SJCRH30 (cell line): ENCODE results near the gene TET3. TPM values are rescaled to one million over a fixed set of nuclear protein-coding genes. Genes with fewer than 3 reads are reported as not detected.

Experiments used
- DNase-seq, 2 experiments: peaks; one replicate each; pipeline ENCODE4 v3.0.0-alpha.2; 2015 to 2020
- H3K27ac ChIP-seq: fragments of 250-450 bp; sonication (Bioruptor Pico); 2 replicates; pipeline ENCODE4 v1.5.1; 2020; ENCODE audit warnings: mild to moderate bottlenecking, moderate library complexity
- H3K27me3 ChIP-seq: fragments of 250-450 bp; sonication (Bioruptor Pico); 2 replicates; pipeline ENCODE4 v1.5.1; 2020; ENCODE audit warnings: mild to moderate bottlenecking, moderate library complexity
- H3K36me3 ChIP-seq: fragments of 250-450 bp; sonication (Bioruptor Pico); 2 replicates; pipeline ENCODE4 v1.5.1; 2020; ENCODE audit warnings: mild to moderate bottlenecking, moderate library complexity
- H3K4me1 ChIP-seq: fragments of 250-450 bp; sonication (Bioruptor Pico); 2 replicates; pipeline ENCODE4 v1.5.1; 2020; ENCODE audit warnings: mild to moderate bottlenecking, moderate library complexity
- H3K4me3 ChIP-seq: fragments of 250-450 bp; sonication (Bioruptor Pico); 2 replicates; pipeline ENCODE4 v1.5.1; 2020; ENCODE audit warnings: mild to moderate bottlenecking, moderate library complexity
- H3K9me3 ChIP-seq: fragments of 250-450 bp; sonication (Bioruptor Pico); replicated peaks from 2 replicates; pipeline ENCODE4 v1.5.1; 2020; ENCODE audit warnings: mild to moderate bottlenecking, moderate library complexity
- total RNA-seq: library from RNA; depleted of rRNA; stranded (reverse); fragments of >200 nt; shearing (Covaris generic); gene quantifications from 2 replicates; pipeline ENCODE4 v1.2.3, GENCODE V29; 2014

Gene TET3
- total RNA-seq, 1 experiment from 2014 or later: 16.3 TPM

DNA sequence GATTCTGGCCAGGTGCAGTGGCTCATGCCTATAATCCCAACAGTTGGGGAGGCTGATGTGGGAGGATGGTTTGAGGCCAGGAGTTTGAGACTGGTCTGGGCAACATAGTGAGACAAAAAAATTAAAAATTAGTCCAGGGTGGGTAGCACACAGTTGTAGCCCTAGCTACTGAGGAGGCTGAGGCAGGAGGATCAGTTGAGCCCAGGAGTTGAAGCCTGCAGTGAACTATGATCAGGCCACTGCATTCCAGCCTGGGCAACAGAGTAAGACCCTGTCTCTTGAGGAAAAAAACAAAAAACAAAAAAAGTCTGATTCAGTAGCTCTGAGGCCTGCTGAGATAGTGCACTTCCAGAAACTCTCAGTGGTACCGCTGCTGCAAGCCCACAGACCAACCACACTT lies 7.9 kb upstream of the TET3 start:
- Histone ChIP-seq H3K4me3 (no peak overlapping the region), H3K9me3 (no peaks in the 10 kb centered on the region), H3K27ac (no peak overlapping the region), H3K27me3 (no peaks in the 10 kb centered on the region; the same call in 1 of the 2 replicates), H3K36me3 (no peaks in the 10 kb centered on the region), H3K4me1 (peaks cover 4% of the 10 kb centered on the region)
- DNase-seq: no peak

- H3K27ac ChIP-seq: no peak overlapping the region
- H3K9me3 ChIP-seq: no peaks in the 10 kb centered on the region
- no peaks in the 10 kb centered on the region for H3K4me1 ChIP-seq
- no peak overlapping the region for H3K4me3 ChIP-seq
- no peaks in the 10 kb centered on the region for H3K36me3 ChIP-seq
- no peak for DNase-seq
- H3K27me3 ChIP-seq: no peaks in the 10 kb centered on the region; the same call in 1 of the 2 replicates
These were observed 7.2 kb upstream of the TET3 start for GRCh38 chr2:73977466-73977865.

- H3K9me3 ChIP-seq: no peaks in the 10 kb centered on the region
- no peak for DNase-seq
- no peak overlapping the region for H3K4me3 ChIP-seq
- no peak overlapping the region for H3K27ac ChIP-seq
- no peaks in the 10 kb centered on the region; the same call in 1 of the 2 replicates for H3K27me3 ChIP-seq
- no peaks in the 10 kb centered on the region for H3K4me1 ChIP-seq
- no peaks in the 10 kb centered on the region for H3K36me3 ChIP-seq
These were observed 5.7 kb upstream of the TET3 start for GRCh38 chr2:73979021-73979420.

DNA sequence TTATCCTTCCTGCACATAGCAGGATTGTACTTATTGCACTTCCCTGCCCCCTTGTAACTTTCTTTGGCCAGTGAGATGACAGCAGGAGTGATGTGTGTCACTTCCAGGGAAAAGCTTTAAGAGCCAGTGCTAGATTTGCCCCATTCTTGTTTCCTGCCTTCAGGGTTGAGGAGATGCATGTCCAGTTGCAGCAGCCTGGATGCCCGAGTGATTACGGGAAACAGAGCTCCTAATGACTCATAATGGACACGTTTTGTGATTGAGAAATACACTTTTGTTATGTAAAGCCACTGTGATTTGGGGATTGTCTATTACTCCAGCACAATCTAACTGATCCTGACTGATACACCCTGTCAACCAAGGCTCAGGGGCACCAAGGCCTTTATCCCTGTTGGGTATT lies 5.0 kb upstream of the TET3 start:
- no peak for DNase-seq
- no peaks in the 10 kb centered on the region; the same call in 1 of the 2 replicates for H3K27me3 ChIP-seq
- H3K36me3 ChIP-seq: no peaks in the 10 kb centered on the region
- H3K4me1 ChIP-seq: no peaks in the 10 kb centered on the region
- no peak overlapping the region for H3K4me3 ChIP-seq
- H3K9me3 ChIP-seq: no peaks in the 10 kb centered on the region
- no peak overlapping the region for H3K27ac ChIP-seq

DNA sequence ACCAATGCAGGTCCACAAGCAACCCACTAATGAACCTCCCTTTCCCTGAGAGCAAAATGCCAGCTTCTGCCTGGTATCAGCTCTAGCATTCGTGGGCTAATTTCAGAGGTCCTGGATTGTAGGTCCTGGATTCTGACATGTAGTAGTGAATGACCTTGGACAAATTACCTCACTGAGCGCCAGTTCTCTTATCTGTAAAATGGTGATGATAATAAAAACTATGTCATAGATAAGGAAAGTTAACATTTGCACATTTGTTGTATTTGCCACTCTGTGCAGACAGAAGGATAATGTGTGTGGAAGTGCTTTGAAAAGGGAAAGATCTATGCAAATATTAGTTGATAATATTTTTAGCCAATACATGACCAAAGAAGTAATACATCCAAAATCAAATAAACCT lies 4.1 kb upstream of the TET3 start:
- Histone ChIP-seq H3K36me3 (no peaks in the 10 kb centered on the region), H3K4me3 (no peak overlapping the region), H3K9me3 (no peaks in the 10 kb centered on the region), H3K27ac (no peak overlapping the region), H3K4me1 (no peaks in the 10 kb centered on the region; the same call in 1 of the 2 replicates), H3K27me3 (no peaks in the 10 kb centered on the region; the same call in 1 of the 2 replicates)
- no peak for DNase-seq

DNA sequence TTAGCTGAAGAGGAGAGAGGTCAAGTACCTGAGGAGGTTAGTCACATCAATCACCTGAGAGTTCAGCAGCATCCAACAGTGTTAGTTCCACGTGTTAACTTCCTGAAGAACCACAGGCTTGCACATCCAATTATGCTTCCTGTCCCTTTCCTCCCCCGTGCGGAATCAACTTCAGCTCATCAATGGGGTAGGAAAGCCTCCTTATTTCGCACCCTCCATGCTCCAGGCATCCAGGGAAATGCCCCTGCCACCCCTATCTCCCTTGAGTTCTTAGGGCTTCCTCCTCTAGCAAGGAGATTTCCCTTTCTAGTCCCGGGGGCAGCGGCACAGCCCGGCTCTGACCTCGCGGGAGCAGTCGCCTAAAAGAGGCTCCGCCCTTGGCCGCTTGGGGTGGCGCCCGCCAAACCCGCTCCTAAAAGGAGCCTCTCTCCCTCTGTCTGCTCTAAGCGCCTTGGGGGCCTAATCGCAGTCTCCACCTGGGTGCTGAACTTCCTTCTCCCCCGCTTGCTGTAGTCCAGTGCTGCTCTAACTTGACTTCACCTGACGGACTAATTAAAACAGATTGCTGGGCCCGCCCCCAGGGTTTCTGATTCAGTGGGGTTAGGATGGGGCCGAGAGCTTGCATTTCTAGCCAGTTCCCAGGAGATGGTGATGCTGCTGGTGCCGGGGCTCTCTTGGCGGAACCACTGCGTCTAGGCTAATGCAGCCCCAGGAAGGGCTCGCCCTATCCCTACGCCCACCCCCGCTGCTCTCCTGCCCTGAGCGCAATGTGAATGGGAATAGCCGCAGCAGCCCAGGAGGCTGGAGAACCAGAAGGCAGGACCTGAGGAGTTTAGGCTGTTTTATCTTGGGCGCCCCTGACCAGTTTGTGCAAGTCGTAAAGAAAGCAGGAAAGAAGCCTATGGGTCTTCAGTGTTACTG lies 3.4 kb upstream of the TET3 start:
- Histone ChIP-seq H3K36me3 (peaks cover 6% of the 10 kb centered on the region), H3K9me3 (no peaks in the 10 kb centered on the region), H3K4me3 (no peak overlapping the region), H3K27ac (no peak overlapping the region), H3K27me3 (no peaks in the 10 kb centered on the region; the same call in 1 of the 2 replicates), H3K4me1 (peaks cover 8% of the 10 kb centered on the region)
- no peak for DNase-seq

DNA sequence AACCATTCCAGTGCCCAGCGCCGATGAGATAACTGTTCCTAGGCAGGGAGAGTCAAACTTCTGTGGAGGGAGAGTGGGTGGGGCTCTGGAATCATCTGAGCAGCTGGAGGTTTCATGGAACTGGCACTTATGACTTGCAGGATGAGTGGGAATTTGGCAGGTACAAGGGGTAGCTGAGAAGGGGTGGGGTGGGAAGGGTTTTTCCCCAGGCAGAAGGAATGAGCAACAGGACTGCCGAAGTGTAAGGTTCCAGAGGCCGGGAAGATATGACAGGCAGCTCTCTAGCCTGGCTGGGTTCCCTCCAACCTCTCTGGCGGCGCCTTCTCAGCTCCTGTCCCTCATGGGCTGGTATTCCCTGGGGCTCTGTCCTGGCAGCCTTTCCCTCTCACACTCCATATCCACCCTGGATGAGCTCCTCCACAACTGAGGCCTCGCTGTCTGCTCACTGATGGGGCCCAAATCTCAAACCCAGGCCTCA lies 2.5 kb upstream of the TET3 start:
- peaks cover 14% of the 10 kb centered on the region for H3K36me3 ChIP-seq
- DNase-seq: no peak
- H3K4me3 ChIP-seq: no peak overlapping the region

DNA sequence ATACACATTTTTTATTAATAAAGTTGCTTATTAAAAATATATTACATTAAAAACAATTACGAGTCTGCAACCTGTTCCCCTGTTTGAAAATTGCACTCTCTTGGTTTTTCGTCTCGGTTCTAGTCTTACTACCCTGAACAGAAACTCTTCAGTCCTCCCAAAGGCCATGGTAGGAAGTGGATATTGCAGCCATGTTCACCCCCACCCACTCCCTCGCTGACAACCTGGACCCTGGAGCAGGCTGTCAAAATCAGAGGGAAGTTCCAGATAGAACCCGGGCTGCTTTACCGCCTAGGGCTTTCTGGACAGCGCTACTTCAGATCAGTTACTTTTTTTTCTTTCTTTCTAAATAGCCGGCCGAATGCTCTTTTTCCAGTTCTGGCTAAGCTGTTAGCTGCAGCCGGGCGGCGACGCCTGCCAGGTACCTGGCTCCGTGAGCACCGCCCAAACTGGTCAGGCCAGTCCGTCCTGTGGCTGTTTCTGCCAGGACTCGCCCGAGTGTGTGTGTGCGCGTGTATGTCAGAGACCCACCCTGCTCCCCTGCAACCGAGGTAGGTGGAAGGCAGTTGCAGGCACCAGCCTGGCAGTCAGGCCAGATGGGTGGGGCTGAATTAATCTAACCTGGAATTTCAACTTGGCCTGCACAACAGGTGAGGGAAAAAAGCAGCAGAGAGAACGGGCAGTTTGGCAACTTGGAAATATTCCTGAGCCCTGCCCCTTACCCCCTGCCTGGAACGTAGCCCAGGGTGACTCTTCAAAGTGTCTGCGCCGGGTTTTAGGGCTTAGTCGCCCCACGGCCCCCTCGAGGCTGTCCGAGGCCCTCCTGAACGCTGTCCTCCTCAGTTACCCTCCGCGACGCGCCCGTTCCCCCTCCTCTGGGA lies 1.1 kb upstream of the TET3 start:
- peak; percentile 40 to 49 for DNase-seq
- H3K27ac ChIP-seq: peak overlapping the region; percentile 34; the same call in 1 of the 2 replicates
- H3K4me1 ChIP-seq: peaks cover 18% of the 10 kb centered on the region
- H3K4me3 ChIP-seq: peak overlapping the region; percentile 77
- H3K27me3 ChIP-seq: no peaks in the 10 kb centered on the region; the same call in 1 of the 2 replicates
- H3K9me3 ChIP-seq: no peaks in the 10 kb centered on the region
- H3K36me3 ChIP-seq: peaks cover 17% of the 10 kb centered on the region

More for the DNA sequence above, 2.5 kb upstream of the TET3 start:
- H3K27me3 ChIP-seq: no peaks in the 10 kb centered on the region; the same call in 1 of the 2 replicates
- no peak overlapping the region for H3K27ac ChIP-seq
- no peaks in the 10 kb centered on the region for H3K9me3 ChIP-seq
- H3K4me1 ChIP-seq: peaks cover 12% of the 10 kb centered on the region

DNA sequence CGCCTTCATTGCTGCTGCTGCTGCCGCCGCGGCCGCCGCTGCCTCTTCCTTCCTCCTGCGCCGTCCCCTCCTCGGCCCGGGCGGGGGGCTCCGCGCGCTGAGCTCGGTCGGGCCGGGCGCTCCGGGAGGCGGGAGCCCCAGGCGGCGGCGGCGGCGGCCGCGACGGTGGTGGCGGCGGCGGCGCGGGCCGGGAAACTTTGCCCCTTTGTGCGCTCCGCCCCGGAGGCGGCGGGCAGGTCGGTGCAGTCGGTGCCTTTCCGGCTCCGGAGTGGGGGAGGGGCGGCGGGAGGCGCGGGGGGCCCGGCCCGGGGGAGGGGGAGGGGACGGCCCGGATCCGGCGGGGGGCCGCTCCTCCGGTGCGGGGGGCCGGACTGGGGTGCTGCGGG lies 205 bp downstream of the TET3 start:
- Histone ChIP-seq H3K4me3 (peak overlapping the region; percentile 77), H3K27ac (no peak overlapping the region), H3K36me3 (peaks cover 27% of the 10 kb centered on the region), H3K9me3 (no peaks in the 10 kb centered on the region), H3K27me3 (no peaks in the 10 kb centered on the region; the same call in 1 of the 2 replicates), H3K4me1 (peaks cover 18% of the 10 kb centered on the region)
- peak; percentile 47 to 49 for DNase-seq

GRCh38 chr2:73985308-73986084 lies 786 bp downstream of the TET3 start:
- Histone ChIP-seq H3K9me3 (no peaks in the 10 kb centered on the region), H3K27me3 (no peaks in the 10 kb centered on the region; the same call in 1 of the 2 replicates), H3K4me3 (peak overlapping the region; percentile 91), H3K36me3 (peaks cover 32% of the 10 kb centered on the region), H3K27ac (peak overlapping the region; percentile 71), H3K4me1 (peaks cover 18% of the 10 kb centered on the region)
- DNase-seq: peak; percentile 46 to 59

- Histone ChIP-seq H3K4me1 (peaks cover 18% of the 10 kb centered on the region), H3K4me3 (peak overlapping the region; percentile 91), H3K27me3 (no peaks in the 10 kb centered on the region; the same call in 1 of the 2 replicates), H3K9me3 (no peaks in the 10 kb centered on the region), H3K27ac (peak overlapping the region; percentile 71), H3K36me3 (peaks cover 36% of the 10 kb centered on the region)
- no peak for DNase-seq
These were observed 1.5 kb downstream of the TET3 start for GRCh38 chr2:73986085-73986681.

- H3K27me3 ChIP-seq: no peaks in the 10 kb centered on the region
- H3K9me3 ChIP-seq: no peaks in the 10 kb centered on the region
- DNase-seq: no peak
- no peak overlapping the region for H3K27ac ChIP-seq
- H3K4me3 ChIP-seq: no peak overlapping the region
- H3K36me3 ChIP-seq: peaks cover 37% of the 10 kb centered on the region
- peaks cover 18% of the 10 kb centered on the region for H3K4me1 ChIP-seq
These were observed 2.6 kb downstream of the TET3 start for GRCh38 chr2:73987109-73987947.
